Breast epithelium (tissue), 3 donors: ENCODE data around the gene SHISA6.

Experiments
- POLR2A ChIP-seq: fragments of 450-650 bp; IDR thresholded peaks from one replicate; pipeline ENCODE4 v1.6.1; 2016; ENCODE audit warnings: antibody characterized with exemption, mild to moderate bottlenecking, moderate library complexity
- POLR2AphosphoS5 ChIP-seq, 3 donors: sonication (generic); formaldehyde crosslinking; IDR thresholded peaks; one replicate each; pipeline ENCODE4 v1.6.1; 2017; ENCODE audit warnings: antibody characterized with exemption in 3 of 3
- TF ChIP-seq, protein P1 (sequence below), 3 donors: fragments of 450-650 bp; IDR thresholded peaks; one replicate each; pipeline ENCODE4 v1.5.1; 2016 to 2017; ENCODE audit warnings: antibody characterized with exemption in 3 of 3, mild to moderate bottlenecking in 3 of 3, moderate library complexity in 3 of 3

DNA sequence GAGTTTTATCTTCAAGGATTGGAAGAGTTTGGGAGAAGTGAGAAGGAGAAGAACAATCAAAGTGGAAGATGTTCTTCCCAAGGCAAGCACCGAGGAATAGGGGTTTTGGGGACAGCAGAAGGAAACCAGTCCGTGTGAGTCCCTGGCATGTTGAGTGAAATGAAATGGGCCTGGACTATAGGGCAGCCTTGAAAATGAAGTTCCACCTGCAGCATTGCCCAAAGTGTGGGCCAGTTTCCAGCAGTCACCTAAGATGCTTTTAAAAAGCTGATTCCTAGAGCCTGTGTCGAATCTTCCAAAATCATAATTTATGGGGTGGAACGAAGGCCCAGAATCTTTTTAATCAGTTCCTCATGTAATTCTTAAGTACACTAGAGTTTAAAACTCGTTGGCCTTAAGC lies 297.4 kb downstream of the SHISA6 start:
- TF ChIP-seq, protein P1, sequence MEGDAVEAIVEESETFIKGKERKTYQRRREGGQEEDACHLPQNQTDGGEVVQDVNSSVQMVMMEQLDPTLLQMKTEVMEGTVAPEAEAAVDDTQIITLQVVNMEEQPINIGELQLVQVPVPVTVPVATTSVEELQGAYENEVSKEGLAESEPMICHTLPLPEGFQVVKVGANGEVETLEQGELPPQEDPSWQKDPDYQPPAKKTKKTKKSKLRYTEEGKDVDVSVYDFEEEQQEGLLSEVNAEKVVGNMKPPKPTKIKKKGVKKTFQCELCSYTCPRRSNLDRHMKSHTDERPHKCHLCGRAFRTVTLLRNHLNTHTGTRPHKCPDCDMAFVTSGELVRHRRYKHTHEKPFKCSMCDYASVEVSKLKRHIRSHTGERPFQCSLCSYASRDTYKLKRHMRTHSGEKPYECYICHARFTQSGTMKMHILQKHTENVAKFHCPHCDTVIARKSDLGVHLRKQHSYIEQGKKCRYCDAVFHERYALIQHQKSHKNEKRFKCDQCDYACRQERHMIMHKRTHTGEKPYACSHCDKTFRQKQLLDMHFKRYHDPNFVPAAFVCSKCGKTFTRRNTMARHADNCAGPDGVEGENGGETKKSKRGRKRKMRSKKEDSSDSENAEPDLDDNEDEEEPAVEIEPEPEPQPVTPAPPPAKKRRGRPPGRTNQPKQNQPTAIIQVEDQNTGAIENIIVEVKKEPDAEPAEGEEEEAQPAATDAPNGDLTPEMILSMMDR (IDR thresholded peaks at IDR 0.05): no peak
- TF ChIP-seq POLR2AphosphoS5 (IDR thresholded peaks at IDR 0.05): no peak
- no peak for TF ChIP-seq POLR2A
